Brain microvascular endothelial cell (primary cell): ENCODE measurements around the gene ZC2HC1C.

Source experiments
- DNase-seq: peaks from one replicate; pipeline ENCODE4 v3.0.0-alpha.2; 2020
- H3K27ac ChIP-seq: fragments of 250-450 bp; sonication (Bioruptor Pico); 2 replicates; pipeline ENCODE4 v1.5.1; 2020; ENCODE audit warnings: mild to moderate bottlenecking, moderate library complexity
- H3K27me3 ChIP-seq: fragments of 250-450 bp; sonication (Bioruptor Pico); replicated peaks from 2 replicates; pipeline ENCODE4 v1.5.1; 2020; ENCODE audit warnings: mild to moderate bottlenecking
- H3K36me3 ChIP-seq: fragments of 250-450 bp; sonication (Bioruptor Pico); replicated peaks from 2 replicates; pipeline ENCODE4 v1.5.1; 2020; ENCODE audit warnings: mild to moderate bottlenecking
- H3K4me3 ChIP-seq: 2 replicates; pipeline ENCODE4 v1.5.1; 2011; ENCODE audit warnings: low read depth, mild to moderate bottlenecking, control low read depth, low read length, moderate library complexity
- CTCF ChIP-seq: IDR thresholded peaks from 2 replicates; pipeline ENCODE4 v1.5.1; 2011; ENCODE audit warnings: low read depth, mild to moderate bottlenecking, moderate library complexity, low read length, control low read depth, inconsistent platforms; ENCODE audit errors: missing control alignments
- in situ Hi-C: cut with HindIII; loops from 2 replicates; pipeline ENCODE4 v1.10.0; 2017; ENCODE audit warnings: low sequenced_read_pairs, low pct_ligation_motif_present

Gene ZC2HC1C

GRCh38 chr14:75069121-75069810 lies at the start of gene ZC2HC1C:
TSS of gene ZC2HC1C (plus strand) at chr14:75069641. CDS start at chr14:75070574, 933 bp downstream.
- DNase-seq: peak; percentile 84
- no peaks in the 10 kb centered on the region for H3K36me3 ChIP-seq
- H3K4me3 ChIP-seq: peak within 1 kb of the TSS; percentile 71
- in situ Hi-C loops: no loop called here
- no peak for TF ChIP-seq CTCF
- peak within 1 kb of the TSS; percentile 75 for H3K27ac ChIP-seq
- H3K27me3 ChIP-seq: no peaks in the 10 kb centered on the region

- TF ChIP-seq CTCF: peak; percentile 70
- no peak for DNase-seq
- H3K4me3 ChIP-seq: no peak overlapping the region
- no peak overlapping the region for H3K27ac ChIP-seq
- no peaks in the 10 kb centered on the region for H3K27me3 ChIP-seq
- in situ Hi-C loops: no loop called here
- peaks cover 8% of the 10 kb centered on the region for H3K36me3 ChIP-seq
These were observed 46.8 kb upstream of the ZC2HC1C start for GRCh38 chr14:75022655-75023054.

GRCh38 chr14:75023108-75023507 lies 46.3 kb upstream of the ZC2HC1C start:
- Histone ChIP-seq H3K36me3 (peaks cover 6% of the 10 kb centered on the region), H3K27me3 (no peaks in the 10 kb centered on the region), H3K4me3 (no peak overlapping the region), H3K27ac (no peak overlapping the region)
- in situ Hi-C loops: no loop called here
- no peak for DNase-seq
- no peak for TF ChIP-seq CTCF

GRCh38 chr14:75025082-75025481 lies 44.4 kb upstream of the ZC2HC1C start:
- in situ Hi-C loops: no loop called here
- H3K4me3 ChIP-seq: no peak overlapping the region
- no peaks in the 10 kb centered on the region for H3K27me3 ChIP-seq
- no peak for TF ChIP-seq CTCF
- H3K36me3 ChIP-seq: peaks cover 2% of the 10 kb centered on the region
- H3K27ac ChIP-seq: peak overlapping the region; percentile 12
- DNase-seq: peak; percentile 65

GRCh38 chr14:75025876-75026275 lies 43.6 kb upstream of the ZC2HC1C start:
- no peak for DNase-seq
- in situ Hi-C loops: no loop called here
- Histone ChIP-seq H3K27me3 (no peaks in the 10 kb centered on the region), H3K27ac (no peak overlapping the region), H3K4me3 (no peak overlapping the region), H3K36me3 (peaks cover 2% of the 10 kb centered on the region)
- TF ChIP-seq CTCF: no peak

- Histone ChIP-seq H3K27ac (no peak overlapping the region), H3K4me3 (no peak overlapping the region), H3K27me3 (no peaks in the 10 kb centered on the region), H3K36me3 (peaks cover 2% of the 10 kb centered on the region)
- DNase-seq: no peak
- in situ Hi-C loops: no loop called here
- no peak for TF ChIP-seq CTCF
These were observed 39.3 kb upstream of the ZC2HC1C start for GRCh38 chr14:75030147-75030546.
